ENCODE results near the gene FDXR.

FDXR gene

DNA sequence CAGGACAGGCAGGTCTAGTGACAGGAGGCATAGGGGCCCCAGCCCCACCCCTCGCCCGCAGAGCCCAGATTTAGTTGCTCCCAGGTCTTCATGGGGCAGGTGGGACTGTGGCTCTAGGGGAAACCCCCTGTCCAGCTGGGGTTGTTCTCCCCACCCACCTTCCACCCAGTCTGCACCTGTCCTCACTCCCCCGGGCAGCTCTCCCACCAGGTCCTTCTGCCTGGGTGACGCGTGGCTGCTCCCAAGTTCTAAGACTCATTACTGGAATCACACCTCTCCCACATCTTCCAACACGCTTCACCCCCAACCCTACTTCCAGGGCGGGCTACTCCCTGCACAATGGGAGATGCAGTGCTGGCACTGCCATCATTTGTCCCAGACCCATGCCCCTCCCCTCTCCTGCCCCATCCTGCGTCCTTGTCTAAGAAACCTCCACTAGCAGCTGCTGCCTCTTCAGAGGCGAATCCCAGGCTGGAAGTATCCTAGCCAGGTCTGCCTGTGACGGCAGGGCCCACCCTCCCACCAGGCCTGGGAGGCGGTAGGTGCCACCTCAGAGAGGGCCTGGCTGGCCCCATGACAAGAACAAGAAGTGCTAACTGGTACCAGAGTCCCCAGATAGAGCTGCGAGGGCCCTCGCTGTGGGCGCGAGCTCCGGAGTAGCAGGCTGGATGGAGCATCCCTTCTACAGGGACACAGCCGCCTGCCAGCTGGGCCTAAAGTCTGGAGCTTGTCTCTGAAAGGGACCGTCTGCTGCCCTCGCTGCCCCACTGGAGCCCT, 35.9 kb downstream of the FDXR start:
- TF ChIP-seq, protein P1, sequence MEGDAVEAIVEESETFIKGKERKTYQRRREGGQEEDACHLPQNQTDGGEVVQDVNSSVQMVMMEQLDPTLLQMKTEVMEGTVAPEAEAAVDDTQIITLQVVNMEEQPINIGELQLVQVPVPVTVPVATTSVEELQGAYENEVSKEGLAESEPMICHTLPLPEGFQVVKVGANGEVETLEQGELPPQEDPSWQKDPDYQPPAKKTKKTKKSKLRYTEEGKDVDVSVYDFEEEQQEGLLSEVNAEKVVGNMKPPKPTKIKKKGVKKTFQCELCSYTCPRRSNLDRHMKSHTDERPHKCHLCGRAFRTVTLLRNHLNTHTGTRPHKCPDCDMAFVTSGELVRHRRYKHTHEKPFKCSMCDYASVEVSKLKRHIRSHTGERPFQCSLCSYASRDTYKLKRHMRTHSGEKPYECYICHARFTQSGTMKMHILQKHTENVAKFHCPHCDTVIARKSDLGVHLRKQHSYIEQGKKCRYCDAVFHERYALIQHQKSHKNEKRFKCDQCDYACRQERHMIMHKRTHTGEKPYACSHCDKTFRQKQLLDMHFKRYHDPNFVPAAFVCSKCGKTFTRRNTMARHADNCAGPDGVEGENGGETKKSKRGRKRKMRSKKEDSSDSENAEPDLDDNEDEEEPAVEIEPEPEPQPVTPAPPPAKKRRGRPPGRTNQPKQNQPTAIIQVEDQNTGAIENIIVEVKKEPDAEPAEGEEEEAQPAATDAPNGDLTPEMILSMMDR (conservative IDR thresholded peaks at IDR 0.05; ENCODE audit: low read depth, low read length): no peak
- Histone ChIP-seq H3K36me3 (ENCODE audit: insufficient read depth) (no peaks in the 10 kb centered on the region), H3K79me2 (ENCODE audit: insufficient read depth, low read depth) (no peaks in the 10 kb centered on the region), H2AFZ (ENCODE audit: low read depth) (no peak overlapping the region), H3K27me3 (ENCODE audit: insufficient read depth, low read depth) (no peaks in the 10 kb centered on the region), H3K4me2 (no peak overlapping the region), H3K4me3 (IDR thresholded peaks at IDR 0.05; ENCODE audit: insufficient read depth, low read depth, low read length) (no peak overlapping the region), H3K4me1 (ENCODE audit: low read depth, poor library complexity, severe bottlenecking) (no peaks in the 10 kb centered on the region), H4K20me1 (ENCODE audit: insufficient read depth) (no peaks in the 10 kb centered on the region), H3K9ac (no peak overlapping the region), H3K27ac (no peak overlapping the region)

DNA sequence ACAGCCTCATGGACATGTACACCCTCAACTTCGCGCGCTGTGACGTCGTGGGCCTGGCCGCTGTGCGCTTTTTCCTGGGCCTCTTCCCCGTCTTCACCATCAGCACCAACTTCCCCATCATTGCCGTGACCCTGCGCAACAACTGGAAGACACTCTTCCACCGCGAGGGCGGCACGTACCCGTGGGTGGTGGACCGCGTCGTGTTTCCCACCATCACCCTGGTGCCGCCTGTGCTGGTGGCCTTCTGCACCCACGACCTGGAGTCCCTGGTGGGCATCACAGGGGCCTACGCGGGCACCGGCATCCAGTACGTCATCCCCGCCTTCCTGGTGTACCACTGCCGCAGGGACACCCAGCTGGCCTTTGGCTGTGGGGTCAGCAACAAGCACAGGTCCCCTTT, 36.6 kb downstream of the FDXR start:
- no peaks in the 10 kb centered on the region for H3K79me2 ChIP-seq (ENCODE audit: insufficient read depth, low read depth)
- H3K4me2 ChIP-seq: no peak overlapping the region
- no peaks in the 10 kb centered on the region for H3K36me3 ChIP-seq (ENCODE audit: insufficient read depth)
- no peaks in the 10 kb centered on the region for H3K27me3 ChIP-seq (ENCODE audit: insufficient read depth, low read depth)
- no peak overlapping the region for H3K4me3 ChIP-seq (IDR thresholded peaks at IDR 0.05; ENCODE audit: insufficient read depth, low read depth, low read length)
- no peak overlapping the region for H3K27ac ChIP-seq
- no peak overlapping the region for H3K9ac ChIP-seq
- no peaks in the 10 kb centered on the region for H4K20me1 ChIP-seq (ENCODE audit: insufficient read depth)
- H3K4me1 ChIP-seq (ENCODE audit: low read depth, poor library complexity, severe bottlenecking): no peaks in the 10 kb centered on the region
- no peak overlapping the region for H2AFZ ChIP-seq (ENCODE audit: low read depth)
- TF ChIP-seq, protein P1 (conservative IDR thresholded peaks at IDR 0.05; ENCODE audit: low read depth, low read length): no peak

DNA sequence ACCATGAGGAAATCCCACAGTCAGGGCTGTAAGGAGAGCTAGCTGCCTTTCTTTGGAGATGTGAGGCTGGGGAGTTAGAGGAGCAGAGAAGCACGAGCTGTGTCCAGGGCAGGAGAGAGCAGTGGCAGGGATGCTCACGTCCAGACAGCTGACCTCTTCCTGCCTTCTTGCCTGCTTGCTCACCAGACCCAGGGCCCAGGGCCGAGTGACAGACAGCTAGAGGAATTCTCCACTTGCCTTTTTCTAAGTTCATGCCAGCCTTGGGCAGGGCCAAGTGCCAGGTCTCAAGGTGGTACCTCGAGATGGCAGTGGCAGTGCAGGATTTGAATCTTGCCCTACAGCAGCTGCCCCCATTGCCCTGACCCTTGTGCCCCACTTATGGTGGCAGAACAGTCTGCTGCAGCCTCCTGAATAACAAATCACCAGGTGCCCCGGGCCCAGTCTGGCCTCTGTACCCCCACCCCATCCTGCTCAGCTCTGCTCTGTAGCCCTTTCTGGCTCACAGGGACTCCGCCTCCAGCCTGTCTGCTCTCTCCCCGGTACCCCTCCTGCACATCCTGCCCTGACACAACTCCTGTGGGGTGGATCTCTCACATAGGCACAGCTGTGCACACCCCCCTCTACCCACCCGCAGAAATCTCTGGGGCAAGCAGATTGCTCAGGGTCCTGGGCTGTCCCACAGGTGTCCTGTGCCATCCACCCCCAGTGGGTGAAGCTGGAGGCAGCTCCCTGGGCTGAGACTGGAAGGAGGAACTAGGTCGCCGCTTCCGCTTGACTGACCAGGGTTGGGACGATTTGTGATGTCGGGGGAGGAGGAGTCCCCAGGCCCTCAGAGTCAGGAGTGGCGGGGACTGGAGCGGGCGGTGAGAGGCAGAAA, 39.1 kb downstream of the FDXR start:
- Histone ChIP-seq H2AFZ (ENCODE audit: low read depth) (no peak overlapping the region), H3K36me3 (ENCODE audit: insufficient read depth) (no peaks in the 10 kb centered on the region), H3K4me1 (ENCODE audit: low read depth, poor library complexity, severe bottlenecking) (no peaks in the 10 kb centered on the region), H3K27ac (no peak overlapping the region), H3K9ac (no peak overlapping the region), H3K27me3 (ENCODE audit: insufficient read depth, low read depth) (no peaks in the 10 kb centered on the region), H3K4me2 (no peak overlapping the region), H4K20me1 (ENCODE audit: insufficient read depth) (no peaks in the 10 kb centered on the region), H3K4me3 (IDR thresholded peaks at IDR 0.05; ENCODE audit: insufficient read depth, low read depth, low read length) (no peak overlapping the region), H3K79me2 (ENCODE audit: insufficient read depth, low read depth) (no peaks in the 10 kb centered on the region)
- TF ChIP-seq, protein P1 (conservative IDR thresholded peaks at IDR 0.05; ENCODE audit: low read depth, low read length): no peak

DNA sequence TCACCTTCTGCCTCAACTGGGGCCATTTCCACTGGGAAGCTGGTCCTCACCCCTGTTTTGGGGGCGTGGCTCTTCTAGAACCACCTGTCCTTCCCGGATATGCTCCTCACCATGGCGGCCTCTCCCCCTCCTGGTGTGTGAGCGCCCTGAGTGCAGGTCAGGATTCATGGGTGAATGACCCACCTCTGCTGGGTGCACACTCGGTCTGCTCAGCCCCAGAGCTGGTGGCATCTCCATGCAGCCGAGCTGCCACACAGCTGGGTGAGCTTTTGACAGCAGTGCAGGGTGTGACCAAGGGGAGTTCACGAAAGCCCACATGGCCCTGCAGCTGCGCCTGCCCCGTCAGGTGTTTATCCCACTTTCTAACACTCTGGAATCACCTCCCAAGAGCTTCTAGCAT, 40.4 kb downstream of the FDXR start:
- Histone ChIP-seq H3K4me2 (no peak overlapping the region), H3K9ac (no peak overlapping the region), H2AFZ (ENCODE audit: low read depth) (no peak overlapping the region)

More for the DNA sequence above, 40.4 kb downstream of the FDXR start:
- Histone ChIP-seq H3K79me2 (ENCODE audit: insufficient read depth, low read depth) (no peaks in the 10 kb centered on the region), H3K27ac (no peak overlapping the region), H4K20me1 (ENCODE audit: insufficient read depth) (no peaks in the 10 kb centered on the region), H3K4me1 (ENCODE audit: low read depth, poor library complexity, severe bottlenecking) (no peaks in the 10 kb centered on the region), H3K27me3 (ENCODE audit: insufficient read depth, low read depth) (no peaks in the 10 kb centered on the region), H3K4me3 (IDR thresholded peaks at IDR 0.05; ENCODE audit: insufficient read depth, low read depth, low read length) (no peak overlapping the region), H3K36me3 (ENCODE audit: insufficient read depth) (no peaks in the 10 kb centered on the region)
- TF ChIP-seq, protein P1 (conservative IDR thresholded peaks at IDR 0.05; ENCODE audit: low read depth, low read length): no peak
